Muscle layer of duodenum (tissue), 2 donors: ENCODE measurements around the gene RTN4R.

Source experiments
- H3K27ac ChIP-seq: one replicate; pipeline ENCODE4 v1.7.0; 2013; ENCODE audit warnings: mild to moderate bottlenecking, low read length
- H3K27me3 ChIP-seq: one replicate; pipeline ENCODE4 v1.7.0; 2013; ENCODE audit warnings: low read depth, mild to moderate bottlenecking, control low read depth, low read length
- H3K36me3 ChIP-seq, 2 donors: one replicate each; pipeline ENCODE4 v1.7.0; 2013; ENCODE audit warnings: low read length in 2 of 2, control low read depth in 1 of 2, mild to moderate bottlenecking in 1 of 2; ENCODE audit not compliant: insufficient read depth in 2 of 2, control insufficient read depth in 1 of 2
- H3K4me1 ChIP-seq, 2 donors: one replicate each; pipeline ENCODE4 v1.7.0; 2013; ENCODE audit warnings: low read length in 2 of 2, mild to moderate bottlenecking in 2 of 2, control low read depth in 1 of 2, moderate library complexity in 1 of 2; ENCODE audit not compliant: insufficient read depth in 2 of 2, control insufficient read depth in 1 of 2
- H3K4me3 ChIP-seq, 2 donors: one replicate each; pipeline ENCODE4 v1.7.0; 2013; ENCODE audit warnings: low read length in 2 of 2, low read depth in 1 of 2, mild to moderate bottlenecking in 1 of 2
- H3K9me3 ChIP-seq, 2 donors: one replicate each; pipeline ENCODE4 v1.7.0; 2013; ENCODE audit warnings: low read length in 2 of 2, control low read depth in 1 of 2, mild to moderate bottlenecking in 1 of 2; ENCODE audit not compliant: control insufficient read depth in 1 of 2
- donor health status: healthy.

Gene RTN4R

GRCh38 chr22:20239676-20240446, 28.3 kb downstream of the RTN4R start:
- Histone ChIP-seq H3K4me1 (peaks cover 0 to 38% of the 10 kb centered on the region in 2 donors), H3K36me3 (no peaks in the 10 kb centered on the region), H3K27ac (no peak overlapping the region), H3K27me3 (no peaks in the 10 kb centered on the region), H3K9me3 (no peaks in the 10 kb centered on the region), H3K4me3 (peak overlapping the region in 1 of 2 donors; percentile 26)

GRCh38 chr22:20238901-20239675, 29.0 kb downstream of the RTN4R start:
- Histone ChIP-seq H3K9me3 (no peaks in the 10 kb centered on the region), H3K27me3 (no peaks in the 10 kb centered on the region), H3K4me3 (peak overlapping the region in 1 of 2 donors; percentile 26), H3K4me1 (peaks cover 0 to 38% of the 10 kb centered on the region in 2 donors), H3K36me3 (no peaks in the 10 kb centered on the region), H3K27ac (no peak overlapping the region)

- Histone ChIP-seq H3K27ac (no peak overlapping the region), H3K4me3 (no peak overlapping the region), H3K4me1 (peaks cover 0 to 33% of the 10 kb centered on the region in 2 donors), H3K9me3 (no peaks in the 10 kb centered on the region), H3K27me3 (no peaks in the 10 kb centered on the region), H3K36me3 (no peaks in the 10 kb centered on the region)
Measured at GRCh38 chr22:20238536-20238900, 29.6 kb downstream of the RTN4R start.

- no peak overlapping the region for H3K27ac ChIP-seq
- no peaks in the 10 kb centered on the region for H3K36me3 ChIP-seq
- H3K4me1 ChIP-seq: peaks cover 0 to 25% of the 10 kb centered on the region in 2 donors
- H3K4me3 ChIP-seq: no peak overlapping the region
- H3K27me3 ChIP-seq: no peaks in the 10 kb centered on the region
- no peaks in the 10 kb centered on the region for H3K9me3 ChIP-seq
Measured at GRCh38 chr22:20237480-20238440, 30.4 kb downstream of the RTN4R start.

- Histone ChIP-seq H3K4me3 (no peak overlapping the region), H3K36me3 (no peaks in the 10 kb centered on the region), H3K4me1 (peaks cover 0 to 25% of the 10 kb centered on the region in 2 donors), H3K9me3 (no peaks in the 10 kb centered on the region), H3K27ac (no peak overlapping the region), H3K27me3 (no peaks in the 10 kb centered on the region)
Measured at GRCh38 chr22:20236052-20236717, 31.9 kb downstream of the RTN4R start.

GRCh38 chr22:20235389-20235991, 32.6 kb downstream of the RTN4R start:
- H3K4me3 ChIP-seq: no peak overlapping the region
- H3K36me3 ChIP-seq: no peaks in the 10 kb centered on the region
- H3K4me1 ChIP-seq: peaks cover 0 to 19% of the 10 kb centered on the region in 2 donors
- H3K9me3 ChIP-seq: no peaks in the 10 kb centered on the region
- no peaks in the 10 kb centered on the region for H3K27me3 ChIP-seq
- no peak overlapping the region for H3K27ac ChIP-seq

GRCh38 chr22:20234760-20235388, 33.2 kb downstream of the RTN4R start:
- Histone ChIP-seq H3K36me3 (no peaks in the 10 kb centered on the region), H3K4me1 (peaks cover 0 to 15% of the 10 kb centered on the region in 2 donors), H3K4me3 (no peak overlapping the region), H3K27ac (no peak overlapping the region), H3K27me3 (no peaks in the 10 kb centered on the region), H3K9me3 (no peaks in the 10 kb centered on the region)

- Histone ChIP-seq H3K36me3 (no peaks in the 10 kb centered on the region), H3K4me1 (peaks cover 0 to 9% of the 10 kb centered on the region in 2 donors), H3K27ac (no peak overlapping the region), H3K9me3 (no peaks in the 10 kb centered on the region), H3K27me3 (no peaks in the 10 kb centered on the region), H3K4me3 (no peak overlapping the region)
Measured at GRCh38 chr22:20234314-20234682, 33.8 kb downstream of the RTN4R start.

GRCh38 chr22:20233351-20234313, 34.5 kb downstream of the RTN4R start:
- Histone ChIP-seq H3K27ac (no peak overlapping the region), H3K36me3 (no peaks in the 10 kb centered on the region), H3K27me3 (no peaks in the 10 kb centered on the region), H3K4me3 (no peak overlapping the region), H3K4me1 (peaks cover 0 to 4% of the 10 kb centered on the region in 2 donors), H3K9me3 (no peaks in the 10 kb centered on the region)
